Stimulated activated CD8-positive, alpha-beta memory T cell treated with anti-CD3 and anti-CD28 coated beads, Interleukin-7, amount 100 ng/mL, for 24 hours (primary cell): ENCODE measurements around the gene INTS6.

Experiments used
- DNase-seq: peaks from one replicate; pipeline ENCODE4 v3.0.0-alpha.2; 2020; ENCODE audit warnings: low read depth

INTS6 gene

GRCh38 chr13:51317262-51317661 lies 135.6 kb downstream of the INTS6 start:
- DNase-seq: no peak

GRCh38 chr13:51313619-51314018 lies 139.2 kb downstream of the INTS6 start:
- no peak for DNase-seq

GRCh38 chr13:51311957-51312520 lies 140.8 kb downstream of the INTS6 start:
- DNase-seq: no peak
